H1 (cell line): Measurements from ENCODE around the gene CWC25. TPM values are rescaled to one million over a fixed set of nuclear protein-coding genes. Genes with fewer than 3 reads are reported as not detected.

Experiments used
- CHD1 ChIP-seq: IDR thresholded peaks from 2 replicates; pipeline ENCODE4 v1.6.1; 2012; ENCODE audit warnings: low read depth, low read length, improper control_type of control experiment
- CHD2 ChIP-seq: IDR thresholded peaks from 2 replicates; pipeline ENCODE4 v1.6.1; 2012; ENCODE audit warnings: low read length, improper control_type of control experiment
- EZH2 ChIP-seq: fragments of 200-600 bp; sonication (generic); IDR thresholded peaks from 2 replicates; pipeline ENCODE4 v1.7.1; 2012; ENCODE audit warnings: low read depth, mild to moderate bottlenecking, moderate library complexity, low read length, inconsistent platforms; ENCODE audit not compliant: severe bottlenecking
- GTF2F1 ChIP-seq: IDR thresholded peaks from 2 replicates; pipeline ENCODE4 v1.6.1; 2012; ENCODE audit warnings: low read depth, low read length, improper control_type of control experiment, borderline replicate concordance
- HDAC6 ChIP-seq: IDR thresholded peaks from one replicate; pipeline ENCODE4 v1.7.1; 2012; ENCODE audit warnings: low read depth, mild to moderate bottlenecking, inconsistent platforms, low read length, moderate library complexity
- KDM4A ChIP-seq: IDR thresholded peaks from one replicate; pipeline ENCODE4 v1.7.1; 2012; ENCODE audit warnings: low read depth, mild to moderate bottlenecking, moderate library complexity, low read length, inconsistent platforms; ENCODE audit not compliant: severe bottlenecking
- MAFK ChIP-seq: IDR thresholded peaks from 2 replicates; pipeline ENCODE4 v1.6.1; 2012; ENCODE audit warnings: low read depth, mild to moderate bottlenecking, improper control_type of control experiment, low read length
- NANOG ChIP-seq: IDR thresholded peaks from 2 replicates; pipeline ENCODE4 v1.6.1; 2011; ENCODE audit warnings: low read length, low read depth, mild to moderate bottlenecking, inconsistent platforms; ENCODE audit not compliant: insufficient read depth, poor library complexity, severe bottlenecking
- NRF1 ChIP-seq: IDR thresholded peaks from 2 replicates; pipeline ENCODE4 v1.6.1; 2011; ENCODE audit warnings: mild to moderate bottlenecking, low read depth, low read length, improper control_type of control experiment
- POLR2A ChIP-seq, 2 experiments: IDR thresholded peaks; 1 replicate in 1 of 2; 2 replicates in 1 of 2; pipeline ENCODE4 v1.6.1; 2011; ENCODE audit warnings: low read depth in 2 of 2, low read length in 2 of 2, mild to moderate bottlenecking in 2 of 2; ENCODE audit errors: control extremely low read depth in 1 of 2
- POU5F1 ChIP-seq: IDR thresholded peaks from 2 replicates; pipeline ENCODE4 v1.6.1; 2011; ENCODE audit warnings: low read depth, mild to moderate bottlenecking, low read length, moderate library complexity
- SIN3A ChIP-seq, 2 experiments: IDR thresholded peaks in 1 of 2; conservative IDR thresholded peaks in 1 of 2; 2 replicates each; pipeline ENCODE4 v1.6.1; 2011 to 2012; ENCODE audit warnings: low read length in 2 of 2, improper control_type of control experiment in 1 of 2, low read depth in 1 of 2, mild to moderate bottlenecking in 1 of 2
- SIRT6 ChIP-seq: IDR thresholded peaks from one replicate; pipeline ENCODE4 v1.7.1; 2012; ENCODE audit warnings: low read length, inconsistent platforms
- SP2 ChIP-seq: IDR thresholded peaks from 2 replicates; pipeline ENCODE4 v1.6.1; 2012; ENCODE audit warnings: mild to moderate bottlenecking, low read length, inconsistent platforms
- SUZ12 ChIP-seq: fragments of 200-600 bp; sonication (generic); IDR thresholded peaks from 2 replicates; pipeline ENCODE4 v1.6.1; 2012; ENCODE audit warnings: mild to moderate bottlenecking, inconsistent platforms, low read length, moderate library complexity, mixed read lengths
- YY1 ChIP-seq: IDR thresholded peaks from 2 replicates; pipeline ENCODE4 v1.6.1; 2011; ENCODE audit warnings: low read depth, mild to moderate bottlenecking, low read length
- polyA plus RNA-seq, 7 experiments: library from polyadenylated mRNA; depleted of rRNA in 3 of 7; stranded (reverse) in 5 of 7; unstranded in 2 of 7; fragments of >200 nt in 5 of 7; fragments of 200-250 nt in 2 of 7; gene quantifications; 1 replicate in 5 of 7; 2 replicates in 1 of 7; 4 replicates in 1 of 7; pipeline versions ENCODE4 v1.2.1 to v1.2.3, GENCODE V29; 2011 to 2013; ENCODE audit warnings: missing spikeins in 2 of 7, mixed read lengths in 2 of 7
- total RNA-seq: library from RNA; stranded (reverse); fragmentation: NEBNext Ultra II Directional; extraction: Animal tissue kit (Norgen Biotek cat#: 25700); gene quantifications from 2 replicates; pipeline ENCODE4 v1.2.1, GENCODE V29; 2021
- TF ChIP-seq, protein P1 (sequence below): IDR thresholded peaks from 2 replicates; pipeline ENCODE4 v1.6.1; 2011; ENCODE audit warnings: low read depth, mild to moderate bottlenecking, low read length; ENCODE audit not compliant: insufficient read depth
- TF ChIP-seq, protein P2 (sequence below): IDR thresholded peaks from 2 replicates; pipeline ENCODE4 v1.6.1; 2012; ENCODE audit warnings: inconsistent platforms

The CWC25 gene
- total and polyA plus RNA-seq, 2 of the 8 experiments (the other 6 are each of a cell fraction or from before 2014, with no cell fraction given): 11.1 to 13.1 TPM

DNA sequence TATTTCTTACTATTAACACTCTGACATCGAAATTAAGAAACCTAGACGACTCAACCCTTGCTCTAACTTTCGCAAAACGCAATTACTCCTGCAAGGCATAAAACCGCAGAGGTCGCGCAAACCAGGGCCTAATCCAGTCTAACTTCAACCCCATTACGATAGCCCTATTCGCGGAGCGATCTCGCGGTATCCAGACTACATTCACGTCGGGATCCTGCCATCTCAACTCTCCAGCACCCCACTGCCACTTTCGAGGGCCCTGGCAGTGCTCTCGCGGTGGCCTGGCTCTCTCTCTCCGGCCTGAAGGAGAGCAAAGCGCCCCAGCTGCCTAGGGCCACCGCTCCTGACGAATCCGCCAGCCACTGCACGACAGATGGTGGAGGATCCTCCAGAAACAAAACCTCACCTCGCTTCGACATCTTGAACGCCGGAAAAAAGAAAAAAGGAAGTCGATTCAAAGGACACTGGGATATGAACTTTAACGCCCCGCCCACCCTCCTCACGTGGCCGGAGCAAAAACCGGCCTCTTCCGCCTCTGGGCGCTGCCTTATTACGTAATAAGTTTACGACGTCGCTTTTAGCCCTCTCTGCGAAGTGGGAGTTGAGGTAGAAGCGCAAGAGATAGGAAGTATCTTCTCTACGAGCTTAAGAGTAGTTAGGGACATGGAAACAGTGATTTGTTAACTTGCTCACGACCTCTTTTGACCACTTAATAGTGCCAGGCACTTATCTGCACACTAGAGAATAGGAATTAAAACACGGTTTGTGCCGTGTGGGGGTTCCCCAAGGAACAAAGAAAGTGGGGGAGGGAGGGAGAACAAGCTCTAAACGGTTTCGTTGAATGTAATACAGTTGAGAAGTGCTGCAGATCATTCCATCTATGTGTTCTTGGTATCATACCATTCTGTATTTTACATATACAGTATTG is 28.4 kb upstream of the CWC25 start, which contains the start of gene RPL23 (continued):
- TF ChIP-seq, protein P1, sequence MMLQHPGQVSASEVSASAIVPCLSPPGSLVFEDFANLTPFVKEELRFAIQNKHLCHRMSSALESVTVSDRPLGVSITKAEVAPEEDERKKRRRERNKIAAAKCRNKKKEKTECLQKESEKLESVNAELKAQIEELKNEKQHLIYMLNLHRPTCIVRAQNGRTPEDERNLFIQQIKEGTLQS: peak; percentile 96
- peak; percentile 97 for TF ChIP-seq CHD2
- TF ChIP-seq NRF1: no peak
- no peak for TF ChIP-seq POU5F1
- TF ChIP-seq KDM4A: peak; percentile 93
- TF ChIP-seq, protein P2, sequence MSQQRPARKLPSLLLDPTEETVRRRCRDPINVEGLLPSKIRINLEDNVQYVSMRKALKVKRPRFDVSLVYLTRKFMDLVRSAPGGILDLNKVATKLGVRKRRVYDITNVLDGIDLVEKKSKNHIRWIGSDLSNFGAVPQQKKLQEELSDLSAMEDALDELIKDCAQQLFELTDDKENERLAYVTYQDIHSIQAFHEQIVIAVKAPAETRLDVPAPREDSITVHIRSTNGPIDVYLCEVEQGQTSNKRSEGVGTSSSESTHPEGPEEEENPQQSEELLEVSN: peak; percentile 24; the same call in 1 of the 2 replicates
- peak; percentile 20 to 74; a peak in 2 of 4 replicates for TF ChIP-seq SIN3A (conservative IDR thresholded peaks at IDR 0.05 in 1 of 2, IDR thresholded peaks at IDR 0.05 in 1 of 2; ENCODE audit: low read depth in 1 of 2, low read length in 2 of 2)
- TF ChIP-seq SUZ12: no peak
- no peak for TF ChIP-seq MAFK
- TF ChIP-seq NANOG: no peak
- no peak for TF ChIP-seq CHD1
- no peak for TF ChIP-seq HDAC6
- no peak for TF ChIP-seq SP2
- peak; percentile 89 for TF ChIP-seq GTF2F1
- TF ChIP-seq SIRT6: no peak
- peak; percentile 33; the same call in 1 of the 2 replicates for TF ChIP-seq YY1
- TF ChIP-seq POLR2A (IDR thresholded peaks at IDR 0.05; ENCODE audit: control extremely low read depth in 1 of 2, low read depth in 2 of 2, low read length in 2 of 2): peak; percentile 92 to 97
- TF ChIP-seq EZH2: no peak
